Muscle layer of duodenum (tissue), 2 donors: Measurements from ENCODE around the gene PDE4A.

Experiments
- H3K27ac ChIP-seq: one replicate; pipeline ENCODE4 v1.7.0; 2013; ENCODE audit warnings: mild to moderate bottlenecking, low read length
- H3K27me3 ChIP-seq: one replicate; pipeline ENCODE4 v1.7.0; 2013; ENCODE audit warnings: low read depth, mild to moderate bottlenecking, control low read depth, low read length
- H3K36me3 ChIP-seq, 2 donors: one replicate each; pipeline ENCODE4 v1.7.0; 2013; ENCODE audit warnings: low read length in 2 of 2, control low read depth in 1 of 2, mild to moderate bottlenecking in 1 of 2; ENCODE audit not compliant: insufficient read depth in 2 of 2, control insufficient read depth in 1 of 2
- H3K4me1 ChIP-seq, 2 donors: one replicate each; pipeline ENCODE4 v1.7.0; 2013; ENCODE audit warnings: low read length in 2 of 2, mild to moderate bottlenecking in 2 of 2, control low read depth in 1 of 2, moderate library complexity in 1 of 2; ENCODE audit not compliant: insufficient read depth in 2 of 2, control insufficient read depth in 1 of 2
- H3K4me3 ChIP-seq, 2 donors: one replicate each; pipeline ENCODE4 v1.7.0; 2013; ENCODE audit warnings: low read length in 2 of 2, low read depth in 1 of 2, mild to moderate bottlenecking in 1 of 2
- H3K9me3 ChIP-seq, 2 donors: one replicate each; pipeline ENCODE4 v1.7.0; 2013; ENCODE audit warnings: low read length in 2 of 2, control low read depth in 1 of 2, mild to moderate bottlenecking in 1 of 2; ENCODE audit not compliant: control insufficient read depth in 1 of 2
- donor health status: healthy.

PDE4A gene

GRCh38 chr19:10418485-10419199, 1.7 kb upstream of the PDE4A start:
- Histone ChIP-seq H3K4me3 (peak overlapping the region in 1 of 2 donors; percentile 19), H3K9me3 (no peaks in the 10 kb centered on the region), H3K36me3 (no peaks in the 10 kb centered on the region), H3K27me3 (peaks cover 51% of the 10 kb centered on the region), H3K27ac (no peak overlapping the region), H3K4me1 (peaks cover 0 to 40% of the 10 kb centered on the region in 2 donors)

DNA sequence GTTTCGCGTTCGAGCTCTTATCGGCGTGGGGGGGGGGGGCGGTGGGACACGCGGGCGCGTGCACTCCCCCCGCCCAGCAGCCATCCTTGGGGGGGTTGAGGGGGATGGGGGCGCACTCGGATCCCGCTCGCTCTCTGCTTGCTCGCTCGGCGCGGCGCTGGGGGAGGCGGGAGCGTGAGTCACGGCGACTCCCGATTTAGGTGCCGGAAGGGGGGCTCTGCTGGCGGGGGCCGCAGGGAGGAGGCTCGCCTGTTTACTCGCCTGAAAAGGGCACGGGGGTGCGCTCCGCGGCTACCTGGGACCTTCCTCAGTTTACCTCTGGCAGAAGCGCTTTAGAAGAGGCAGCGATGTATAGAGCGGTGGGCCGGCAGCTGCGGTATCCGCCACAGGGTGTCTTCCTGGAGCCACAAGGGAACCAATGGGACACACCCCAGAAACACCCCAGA, 1.1 kb upstream of the PDE4A start:
- no peaks in the 10 kb centered on the region for H3K36me3 ChIP-seq
- peak overlapping the region in 1 of 2 donors; percentile 19 for H3K4me3 ChIP-seq
- H3K27ac ChIP-seq, result no peak overlapping the region
- peaks cover 0 to 44% of the 10 kb centered on the region in 2 donors for H3K4me1 ChIP-seq
- peaks cover 51% of the 10 kb centered on the region for H3K27me3 ChIP-seq
- no peaks in the 10 kb centered on the region for H3K9me3 ChIP-seq

- Histone ChIP-seq H3K9me3 (no peaks in the 10 kb centered on the region), H3K27ac (no peak overlapping the region), H3K36me3 (no peaks in the 10 kb centered on the region), H3K4me3 (peak overlapping the region in 1 of 2 donors; percentile 19), H3K4me1 (peaks cover 0 to 49% of the 10 kb centered on the region in 2 donors), H3K27me3 (peaks cover 51% of the 10 kb centered on the region)
These were observed 493 bp upstream of the PDE4A start for GRCh38 chr19:10419646-10420443.

- Histone ChIP-seq H3K9me3 (no peaks in the 10 kb centered on the region), H3K4me3 (peak overlapping the region in 1 of 2 donors; percentile 41), H3K36me3 (no peaks in the 10 kb centered on the region), H3K4me1 (peaks cover 3 to 44% of the 10 kb centered on the region in 2 donors), H3K27ac (no peak overlapping the region), H3K27me3 (peaks cover 54% of the 10 kb centered on the region)
These were observed 1.1 kb downstream of the PDE4A start for GRCh38 chr19:10421240-10422045.

- H3K36me3 ChIP-seq, result no peaks in the 10 kb centered on the region
- H3K27ac ChIP-seq, result no peak overlapping the region
- H3K9me3 ChIP-seq, result no peaks in the 10 kb centered on the region
- H3K4me1 ChIP-seq, result peaks cover 3 to 38% of the 10 kb centered on the region in 2 donors
- no peak overlapping the region for H3K4me3 ChIP-seq
- peaks cover 51% of the 10 kb centered on the region for H3K27me3 ChIP-seq
These were observed 1.7 kb downstream of the PDE4A start for GRCh38 chr19:10422046-10422461.

DNA sequence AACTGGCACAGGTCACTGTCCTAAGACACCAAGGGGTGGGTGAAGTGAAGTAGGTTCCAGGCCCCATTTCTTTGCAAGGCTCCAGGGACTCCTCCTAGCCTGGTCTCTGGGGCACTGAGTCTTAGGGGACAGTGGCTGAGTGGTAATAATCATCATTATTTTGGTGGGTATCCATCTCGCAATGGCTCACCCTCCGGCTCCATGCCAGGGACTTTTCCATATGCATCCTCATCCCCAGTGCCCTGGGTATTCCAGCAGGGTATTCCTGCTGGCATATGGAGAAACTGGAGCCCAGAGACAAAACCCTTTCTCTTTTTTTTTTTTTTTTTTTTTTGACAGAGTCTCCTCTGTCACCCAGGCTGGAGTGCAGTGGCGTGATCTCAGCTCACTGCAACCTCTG, 2.5 kb downstream of the PDE4A start:
- H3K27me3 ChIP-seq, result peaks cover 43% of the 10 kb centered on the region
- peaks cover 3 to 37% of the 10 kb centered on the region in 2 donors for H3K4me1 ChIP-seq
- no peaks in the 10 kb centered on the region for H3K9me3 ChIP-seq
- H3K4me3 ChIP-seq, result no peak overlapping the region
- H3K36me3 ChIP-seq, result no peaks in the 10 kb centered on the region
- no peak overlapping the region for H3K27ac ChIP-seq

DNA sequence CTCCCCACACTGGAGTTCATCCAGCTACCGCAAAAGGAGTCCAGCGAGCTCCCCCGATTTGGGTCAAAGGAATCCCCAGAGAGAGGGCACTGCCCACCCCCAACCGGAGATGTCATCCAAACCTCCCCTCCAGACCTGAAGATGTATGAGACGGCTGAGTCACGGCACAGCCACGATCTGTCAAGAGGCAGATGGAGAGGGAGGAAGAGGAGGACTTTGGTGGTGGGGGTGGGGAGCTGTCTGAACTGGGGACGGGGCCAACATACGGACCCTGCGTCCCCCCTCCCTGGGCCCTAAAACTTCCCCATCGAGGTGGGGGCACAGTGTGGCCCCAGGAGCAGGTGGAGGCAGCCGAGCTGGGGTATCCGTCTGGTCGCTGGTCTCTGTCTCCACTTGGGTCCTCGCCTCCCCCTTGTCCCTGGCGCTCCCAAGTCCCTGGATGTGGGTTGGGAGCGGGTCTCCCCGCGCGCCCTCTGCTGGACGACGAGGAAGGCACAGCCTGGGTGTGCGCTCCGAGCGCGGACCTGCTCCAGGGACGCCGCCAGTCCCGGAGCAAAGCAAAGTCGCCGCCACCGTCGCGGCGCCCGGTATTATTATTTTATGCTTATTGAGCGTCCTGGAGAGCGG, 3.8 kb downstream of the PDE4A start:
- peaks cover 33% of the 10 kb centered on the region for H3K27me3 ChIP-seq
- H3K4me1 ChIP-seq, result peaks cover 3 to 30% of the 10 kb centered on the region in 2 donors
- H3K4me3 ChIP-seq, result peak overlapping the region in 1 of 2 donors; percentile 40
- no peak overlapping the region for H3K27ac ChIP-seq
- H3K9me3 ChIP-seq, result no peaks in the 10 kb centered on the region
- no peaks in the 10 kb centered on the region for H3K36me3 ChIP-seq

GRCh38 chr19:10427169-10427568, 6.8 kb downstream of the PDE4A start:
- H3K9me3 ChIP-seq, result no peaks in the 10 kb centered on the region
- H3K27ac ChIP-seq, result no peak overlapping the region
- no peak overlapping the region for H3K4me3 ChIP-seq
- H3K36me3 ChIP-seq, result no peaks in the 10 kb centered on the region
- H3K27me3 ChIP-seq, result peaks cover 14% of the 10 kb centered on the region
- H3K4me1 ChIP-seq, result peaks cover 3 to 23% of the 10 kb centered on the region in 2 donors

DNA sequence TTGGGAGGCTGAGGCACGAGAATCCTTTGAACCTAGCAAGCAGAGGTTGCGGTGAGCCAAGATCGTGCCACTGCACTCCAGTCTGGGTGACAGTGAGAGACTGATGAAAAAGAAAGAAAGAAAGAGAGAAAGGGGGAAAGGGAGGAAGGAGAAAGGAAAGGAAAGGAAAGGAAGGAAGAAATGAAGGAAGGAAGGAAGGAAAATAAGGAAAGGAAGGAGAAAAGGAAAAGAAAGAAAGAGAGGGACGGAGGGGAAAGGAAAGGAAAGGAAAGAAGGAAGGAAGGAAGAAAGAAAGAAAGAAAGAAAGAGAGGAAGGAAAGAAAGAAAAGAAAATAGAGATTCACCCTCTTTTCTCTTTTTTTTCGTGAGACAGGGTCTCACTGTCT, 8.7 kb downstream of the PDE4A start:
- no peak overlapping the region for H3K4me3 ChIP-seq
- H3K27ac ChIP-seq, result no peak overlapping the region
- H3K9me3 ChIP-seq, result no peaks in the 10 kb centered on the region
- H3K36me3 ChIP-seq, result no peaks in the 10 kb centered on the region
- H3K4me1 ChIP-seq, result peaks cover 3 to 28% of the 10 kb centered on the region in 2 donors
- H3K27me3 ChIP-seq, result peaks cover 7% of the 10 kb centered on the region

- Histone ChIP-seq H3K27me3 (peaks cover 4% of the 10 kb centered on the region), H3K4me1 (peaks cover 0 to 20% of the 10 kb centered on the region in 2 donors)
These were observed 10.3 kb downstream of the PDE4A start for GRCh38 chr19:10430505-10431253.

More at GRCh38 chr19:10430505-10431253, 10.3 kb downstream of the PDE4A start:
- H3K36me3 ChIP-seq, result no peaks in the 10 kb centered on the region
- peak overlapping the region; percentile 66 to 71 for H3K4me3 ChIP-seq
- H3K9me3 ChIP-seq, result no peaks in the 10 kb centered on the region
- H3K27ac ChIP-seq, result no peak overlapping the region
